Psoas muscle (tissue), 8 donors: ENCODE results near the gene MCL1. TPM values are rescaled to one million over a fixed set of nuclear protein-coding genes. Genes with fewer than 3 reads are reported as not detected.
"Not testable (repeated sequence)": the region's sequence is repeated elsewhere in the genome, so short reads cannot be mapped to it uniquely, and the experiment has no call there.

Experiments
- ATAC-seq, 4 donors: fragments of 200-7000 bp; cut with Tn5 transposase; one replicate each; pipeline ENCODE4 v1.9.1; 2020; ENCODE audit warnings: moderate library complexity in 3 of 4, mild to moderate bottlenecking in 2 of 4
- DNase-seq, 2 donors: peaks; one replicate each; pipeline ENCODE4 v3.0.0-alpha.2; 2020
- H3K27ac ChIP-seq: fragments of 200-600 bp; one replicate; pipeline ENCODE4 v1.8.0; 2022
- H3K27me3 ChIP-seq, 3 donors: fragments of 200-600 bp in 1 of 3; one replicate each; pipeline versions ENCODE4 v1.6.1 to v1.8.0; 2013 to 2022; ENCODE audit warnings: low read length in 2 of 3, mild to moderate bottlenecking in 2 of 3, moderate library complexity in 1 of 3; ENCODE audit not compliant: insufficient read depth in 3 of 3
- H3K36me3 ChIP-seq, 2 donors: fragments of 200-600 bp in 1 of 2; one replicate each; pipeline versions ENCODE4 v1.6.1 to v1.8.0; 2013 to 2022; ENCODE audit warnings: low read depth in 1 of 2, mild to moderate bottlenecking in 1 of 2, moderate library complexity in 1 of 2; ENCODE audit not compliant: insufficient read depth in 1 of 2
- H3K4me1 ChIP-seq: fragments of 200-600 bp; one replicate; pipeline ENCODE4 v1.8.0; 2022
- H3K4me3 ChIP-seq: fragments of 200-600 bp; one replicate; pipeline ENCODE4 v1.8.0; 2022; ENCODE audit warnings: mild to moderate bottlenecking
- H3K9me3 ChIP-seq: fragments of 200-600 bp; one replicate; pipeline ENCODE4 v1.8.0; 2022
- WGBS, 3 donors: extraction: QIAGEN DNeasy Blood & Tissue Kit; methylation state at CpG; one replicate each; pipeline versions ENCODE4 v1.1.6 to v1.1.7; 2013; 5-methylcytosine and 5-hydroxymethylcytosine counted together
- intact Hi-C, 2 donors: fragments of 100-400 bp; cut with DNase I; formaldehyde crosslinking; loops; one replicate each; pipeline versions ENCODE4 v1.11.0 to v1.14.2; 2022
- polyA plus RNA-seq, 3 donors: library from polyadenylated mRNA; stranded (reverse); fragments of 200-250 nt; gene quantifications; one replicate each; pipeline ENCODE4 v1.2.3, GENCODE V29; 2013
- total RNA-seq, 4 donors: library from RNA; stranded (reverse); fragmentation: NEBNext Ultra II Directional in 2 of 4; extraction: Animal tissue kit (Norgen Biotek cat#: 25700) in 2 of 4; gene quantifications; one replicate each; pipeline versions ENCODE4 v1.2.1 to v1.2.4, GENCODE V29; 2021 to 2023
- TF ChIP-seq, protein P1 (sequence below): fragments of 200-600 bp; IDR thresholded peaks from one replicate; pipeline ENCODE4 v1.8.0; 2022; ENCODE audit warnings: antibody characterized with exemption
- donor health status: healthy with polysubstance abuse.
- donor health status: DM: no; HTN: no; CAD: no; lungs with moderate emphysema.
- donor health status: Bipolar disorder and iron deficiency.
- donor health status: healthy.
- donor health status: DM: yes; HTN: yes; CAD: no.
- donor health status: DM: no; HTN: no; CAD: no.
- donor health status: DM: no; HTN: no; CAD: no.
- donor health status: DM: yes; HTN: yes; CAD: no.

Gene MCL1
- total and polyA plus RNA-seq, 7 donors, result 97.2 to 192 (median 128) TPM

DNA sequence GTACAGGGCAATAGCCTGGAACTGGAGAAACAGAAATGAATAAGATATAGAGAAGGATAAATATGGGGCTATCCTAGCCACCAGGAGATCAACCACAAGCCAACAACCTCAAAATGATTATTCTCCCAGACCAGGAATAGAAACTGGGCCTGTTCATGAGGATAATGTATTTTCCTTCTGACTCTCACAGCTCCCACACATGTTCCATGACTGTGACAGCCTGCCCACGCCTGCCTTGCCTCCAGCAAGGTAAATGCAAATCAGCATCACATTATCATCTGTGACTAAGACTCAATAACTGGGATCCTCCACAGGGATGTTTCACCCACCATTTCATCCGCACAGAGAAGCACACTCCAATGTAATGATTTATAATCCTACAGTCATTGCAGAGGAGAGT is 46.7 kb upstream of the MCL1 start:
- H3K36me3 ChIP-seq, result peaks cover 12 to 60% of the 10 kb centered on the region in 2 donors
- no peaks in the 10 kb centered on the region for H3K27me3 ChIP-seq
- 86 to 91% (median 88%) methylated on average over 2 of the region's 2 CpGs for WGBS, 3 donors
- no peak for DNase-seq
- no peak for ATAC-seq
- H3K4me3 ChIP-seq, result no peak overlapping the region
- TF ChIP-seq, protein P1, sequence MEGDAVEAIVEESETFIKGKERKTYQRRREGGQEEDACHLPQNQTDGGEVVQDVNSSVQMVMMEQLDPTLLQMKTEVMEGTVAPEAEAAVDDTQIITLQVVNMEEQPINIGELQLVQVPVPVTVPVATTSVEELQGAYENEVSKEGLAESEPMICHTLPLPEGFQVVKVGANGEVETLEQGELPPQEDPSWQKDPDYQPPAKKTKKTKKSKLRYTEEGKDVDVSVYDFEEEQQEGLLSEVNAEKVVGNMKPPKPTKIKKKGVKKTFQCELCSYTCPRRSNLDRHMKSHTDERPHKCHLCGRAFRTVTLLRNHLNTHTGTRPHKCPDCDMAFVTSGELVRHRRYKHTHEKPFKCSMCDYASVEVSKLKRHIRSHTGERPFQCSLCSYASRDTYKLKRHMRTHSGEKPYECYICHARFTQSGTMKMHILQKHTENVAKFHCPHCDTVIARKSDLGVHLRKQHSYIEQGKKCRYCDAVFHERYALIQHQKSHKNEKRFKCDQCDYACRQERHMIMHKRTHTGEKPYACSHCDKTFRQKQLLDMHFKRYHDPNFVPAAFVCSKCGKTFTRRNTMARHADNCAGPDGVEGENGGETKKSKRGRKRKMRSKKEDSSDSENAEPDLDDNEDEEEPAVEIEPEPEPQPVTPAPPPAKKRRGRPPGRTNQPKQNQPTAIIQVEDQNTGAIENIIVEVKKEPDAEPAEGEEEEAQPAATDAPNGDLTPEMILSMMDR, result no peak
- H3K4me1 ChIP-seq, result peaks cover 46% of the 10 kb centered on the region
- no peaks in the 10 kb centered on the region for H3K9me3 ChIP-seq
- intact Hi-C loops, result loop anchor here (10.0 kb wide), 2 partner anchors 141 to 151 kb away; partner anchors contain the start of gene TARS2 (in 1 of the 2)
- no peak overlapping the region for H3K27ac ChIP-seq

GRCh38 chr1:150624546-150624945 is 45.1 kb upstream of the MCL1 start:
- not testable (repeated sequence) for DNase-seq, H3K4me3 ChIP-seq, ATAC-seq, H3K27me3 ChIP-seq, H3K9me3 ChIP-seq, H3K27ac ChIP-seq
- Histone ChIP-seq H3K4me1 (peaks cover 50% of the 10 kb centered on the region), H3K36me3 (peaks cover 12 to 65% of the 10 kb centered on the region in 2 donors)
- WGBS, 3 donors, result 90 to 94% (median 91%) methylated on average over 1 of the region's 1 CpG
- intact Hi-C loops, result loop anchor here (5.0 to 10.0 kb wide), 3 partner anchors 47 to 150 kb away; partner anchors contain the start of genes MCL1 (in 2 of the 2) and TARS2 (in 1 of the 2)

- not testable (repeated sequence) for H3K4me3 ChIP-seq, ATAC-seq, H3K9me3 ChIP-seq, H3K27me3 ChIP-seq, H3K27ac ChIP-seq, DNase-seq
- WGBS, 3 donors, result 78 to 100% (median 80%) methylated on average over 1 of the region's 1 CpG
- peaks cover 55% of the 10 kb centered on the region for H3K4me1 ChIP-seq
- peaks cover 12 to 68% of the 10 kb centered on the region in 2 donors for H3K36me3 ChIP-seq
- intact Hi-C loops, result loop anchor here (5.0 to 10.0 kb wide), 3 partner anchors 47 to 149 kb away; partner anchors contain the start of genes MCL1 (in 2 of the 2) and TARS2 (in 1 of the 2)
These were observed 44.7 kb upstream of the MCL1 start for GRCh38 chr1:150624134-150624533.

- TF ChIP-seq, protein P1, result no peak
- DNase-seq (peak; percentile 62 to 71), ATAC-seq (no peak)
- 15 to 20% (median 18%) methylated on average over 8 of the region's 8 CpGs for WGBS, 3 donors
- H3K9me3 ChIP-seq, result no peaks in the 10 kb centered on the region
- H3K4me1 ChIP-seq, result peaks cover 46% of the 10 kb centered on the region
- no peak overlapping the region for H3K4me3 ChIP-seq
- no peaks in the 10 kb centered on the region for H3K27me3 ChIP-seq
- peak overlapping the region; percentile 71 for H3K27ac ChIP-seq
- intact Hi-C loops, result loop anchor here (2.0 to 10.0 kb wide), 4 partner anchors 45 to 148 kb away; partner anchors contain the start of genes MCL1 (in 2 of the 2) and TARS2 (in 1 of the 2)
- H3K36me3 ChIP-seq, result peaks cover 12 to 79% of the 10 kb centered on the region in 2 donors
These were observed 43.0 kb upstream of the MCL1 start for GRCh38 chr1:150622303-150622975.

DNA sequence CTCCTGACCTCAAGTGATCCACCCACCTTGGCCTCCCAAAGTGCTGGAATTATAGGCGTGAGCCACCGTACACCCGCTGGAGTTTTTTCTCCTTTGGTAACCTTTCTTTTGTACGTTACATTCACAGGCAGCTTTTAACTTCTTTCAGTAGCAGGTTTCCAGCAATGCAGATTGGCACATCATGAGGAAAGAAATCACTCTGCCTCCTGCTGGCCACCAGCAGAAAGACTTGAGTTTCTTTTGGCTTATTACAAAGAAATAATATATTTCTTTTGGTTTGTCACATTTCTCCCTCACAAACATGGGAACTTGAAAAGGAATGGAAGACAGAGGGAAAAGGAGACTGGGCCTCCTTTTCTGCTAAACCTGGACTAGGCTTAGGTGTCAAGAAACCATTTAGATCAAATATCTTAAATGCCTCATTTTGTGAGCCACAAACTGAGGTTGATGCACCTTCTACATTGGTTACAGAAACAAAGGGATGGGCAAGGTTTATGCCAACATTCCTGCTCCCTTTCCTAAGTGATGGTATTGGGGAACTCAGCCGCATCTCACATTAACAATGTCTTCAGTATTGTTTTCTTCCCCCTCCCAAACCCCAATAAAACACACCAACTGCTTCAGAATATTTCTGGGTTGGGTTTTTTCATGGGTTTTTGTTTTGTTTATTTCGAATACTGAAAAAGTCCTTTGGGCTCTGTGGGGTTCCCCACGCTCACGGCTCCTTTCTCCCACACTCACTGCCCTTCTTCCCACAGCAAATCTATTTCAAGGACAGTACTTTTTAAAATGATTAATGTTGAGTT is 42.3 kb upstream of the MCL1 start:
- H3K27me3 ChIP-seq, result no peaks in the 10 kb centered on the region
- ATAC-seq (peak in 3 of 4 donors; percentile 28 to 49 (median 46)), DNase-seq (peak; percentile 28 to 59)
- no peaks in the 10 kb centered on the region for H3K9me3 ChIP-seq
- peak overlapping the region; percentile 71 for H3K27ac ChIP-seq
- H3K4me3 ChIP-seq, result peak overlapping the region; percentile 7
- H3K36me3 ChIP-seq, result peaks cover 9 to 79% of the 10 kb centered on the region in 2 donors
- TF ChIP-seq, protein P1, result peak; percentile 67
- intact Hi-C loops, result loop anchor here (2.0 to 10.0 kb wide), 4 partner anchors 44 to 147 kb away; partner anchors contain the start of genes MCL1 (in 2 of the 2) and TARS2 (in 1 of the 2)
- peaks cover 41% of the 10 kb centered on the region for H3K4me1 ChIP-seq
- 48 to 55% (median 48%) methylated on average over 8 of the region's 8 CpGs for WGBS, 3 donors
